Activated naive CD4-positive, alpha-beta T cell (primary cell): Measurements from ENCODE around the gene OPN3.

Experiments used
- DNase-seq, 4 experiments: peaks; one replicate each; lab custom pipeline; 2025; lab: John Stamatoyannopoulos, UW

Gene OPN3

DNA sequence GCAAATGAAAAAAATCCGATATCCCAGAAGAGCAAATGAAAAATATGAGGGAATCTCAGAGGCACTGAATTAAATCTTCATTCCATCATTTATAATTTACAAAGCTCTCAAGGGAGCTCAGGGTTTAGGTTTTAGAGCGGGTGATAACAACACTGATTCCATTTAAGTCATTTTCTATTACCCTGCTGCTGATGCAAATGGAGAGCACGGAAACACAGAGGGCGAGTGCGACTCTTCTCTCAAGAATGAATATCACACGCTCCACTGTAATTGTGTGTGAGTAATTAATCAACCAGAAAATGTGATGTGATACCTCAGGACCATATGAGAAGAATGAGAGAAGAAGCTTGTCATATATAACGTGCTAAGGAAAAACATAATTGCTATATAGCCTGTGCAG is 22.7 kb downstream of the OPN3 start:
- DNase-seq: no peak

DNA sequence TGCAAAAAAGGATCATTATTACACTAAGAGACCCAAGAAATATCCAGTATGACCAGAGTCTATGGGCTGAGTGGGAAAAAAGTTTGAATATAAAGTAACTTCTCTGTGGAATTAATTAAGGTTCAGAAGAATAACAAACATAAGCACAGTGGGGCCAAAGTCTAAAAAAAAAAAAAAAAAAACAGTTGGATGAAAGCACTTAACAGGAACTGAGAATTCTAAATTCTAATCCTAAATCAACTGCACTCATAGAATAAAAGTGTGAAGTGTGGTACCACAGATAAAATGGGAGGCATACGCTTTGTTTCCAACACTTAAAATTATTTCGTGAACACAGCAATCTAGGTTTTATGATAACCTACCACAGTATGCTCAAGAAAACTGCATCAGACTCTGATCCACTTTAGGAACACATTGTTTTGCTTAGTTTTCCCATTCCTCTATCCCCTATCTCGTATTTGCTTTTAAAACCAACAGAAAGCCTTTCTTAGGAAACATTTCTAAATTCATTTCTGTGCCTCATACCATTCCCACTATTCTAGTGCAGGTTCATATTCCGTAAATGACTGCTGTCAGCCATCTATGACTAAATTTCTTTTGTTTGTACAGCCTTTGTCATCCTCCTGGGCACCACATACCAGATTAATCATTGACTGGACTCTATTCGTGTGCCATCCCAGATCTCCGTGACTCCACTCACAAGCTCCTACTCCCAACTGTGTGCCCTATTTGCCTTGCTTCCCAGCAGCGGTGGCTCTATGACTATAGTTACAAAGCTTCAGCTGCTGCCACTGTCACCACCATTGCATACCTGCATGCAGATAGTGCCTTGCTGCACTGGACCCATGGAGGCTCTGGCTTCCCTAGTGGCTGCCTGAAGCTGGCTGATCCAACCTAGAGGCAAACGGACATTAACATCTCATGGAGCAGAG is 24.9 kb downstream of the OPN3 start:
- no peak for DNase-seq

DNA sequence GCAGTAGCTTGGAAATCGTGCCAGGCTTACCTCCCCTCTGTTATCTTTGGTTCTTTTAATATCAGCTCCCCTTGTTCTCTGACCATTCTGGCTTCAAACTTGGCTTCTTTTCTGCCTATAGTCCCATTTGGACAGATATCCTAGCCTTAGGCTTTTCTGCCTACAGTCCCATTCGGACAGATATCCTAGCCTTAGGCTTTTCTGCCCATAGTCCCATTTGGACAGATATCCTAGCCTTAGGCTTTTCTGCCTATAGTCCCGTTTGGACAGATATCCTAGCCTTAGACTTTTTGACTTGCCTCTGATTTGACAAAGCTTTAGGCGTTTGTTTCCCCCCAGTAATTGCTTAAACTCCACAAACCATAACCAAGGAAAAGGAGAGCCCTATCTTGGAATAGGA is 25.6 kb downstream of the OPN3 start:
- DNase-seq: no peak

DNA sequence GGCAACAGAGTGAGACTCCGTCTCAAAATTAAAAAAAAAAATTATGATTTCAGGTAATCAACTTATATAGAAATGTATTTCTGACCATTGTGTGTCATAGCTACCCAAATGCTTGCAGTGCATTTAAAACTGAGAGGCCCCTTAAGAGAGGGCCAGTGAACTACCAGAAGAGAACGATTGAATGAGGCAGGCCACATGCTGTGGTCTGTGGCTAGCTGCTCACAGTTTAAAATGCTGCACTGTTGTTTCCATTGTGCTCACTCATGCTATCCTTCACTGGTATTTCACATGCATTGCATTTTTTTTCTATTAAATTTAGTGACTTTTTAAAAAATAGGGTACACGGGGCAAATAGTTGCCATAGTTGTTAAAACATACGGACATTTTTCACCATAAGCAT is 26.0 kb downstream of the OPN3 start:
- no peak for DNase-seq

DNA sequence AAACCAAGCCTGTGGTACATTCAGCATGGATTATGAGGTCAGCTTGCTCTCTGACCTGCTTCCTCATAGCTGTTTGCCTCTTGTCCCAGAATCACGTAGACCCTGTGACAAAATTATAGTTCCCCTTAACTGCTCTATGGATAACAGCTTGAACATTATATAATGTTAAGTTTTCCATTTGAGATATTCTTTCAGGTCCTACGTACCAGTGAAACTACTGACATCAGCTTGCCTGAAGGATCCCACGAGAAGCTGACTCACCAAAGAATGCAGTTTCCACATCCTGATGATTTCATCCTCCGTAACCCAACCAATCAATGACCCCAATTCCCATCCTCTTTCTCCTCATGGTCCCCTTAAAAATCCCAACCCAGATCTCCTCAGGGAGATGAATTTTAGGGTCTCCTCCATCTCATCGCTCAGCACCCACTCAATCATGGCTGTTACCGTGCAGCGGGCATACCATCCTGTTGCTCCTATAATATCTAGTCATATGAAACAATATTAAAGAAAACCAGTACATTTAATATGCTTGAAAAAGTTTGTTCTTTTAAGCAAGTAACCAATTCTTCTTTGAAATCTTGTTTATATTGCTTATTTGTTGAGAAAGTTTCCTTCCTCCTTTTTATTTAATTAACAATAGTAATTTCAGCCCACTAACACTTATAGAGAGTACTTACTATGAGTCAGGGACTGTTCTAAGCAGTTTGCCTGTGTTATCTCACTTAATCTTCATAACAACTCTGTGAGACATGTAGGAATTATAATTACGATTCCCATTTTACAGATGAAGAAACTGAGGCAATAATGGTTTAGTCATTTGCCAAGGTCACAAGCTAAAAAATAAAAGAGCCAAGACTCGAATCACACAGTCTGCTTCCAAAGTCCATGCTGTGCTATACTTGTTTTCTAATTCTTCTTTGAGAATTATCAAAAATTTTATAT is 27.4 kb downstream of the OPN3 start:
- no peak for DNase-seq

DNA sequence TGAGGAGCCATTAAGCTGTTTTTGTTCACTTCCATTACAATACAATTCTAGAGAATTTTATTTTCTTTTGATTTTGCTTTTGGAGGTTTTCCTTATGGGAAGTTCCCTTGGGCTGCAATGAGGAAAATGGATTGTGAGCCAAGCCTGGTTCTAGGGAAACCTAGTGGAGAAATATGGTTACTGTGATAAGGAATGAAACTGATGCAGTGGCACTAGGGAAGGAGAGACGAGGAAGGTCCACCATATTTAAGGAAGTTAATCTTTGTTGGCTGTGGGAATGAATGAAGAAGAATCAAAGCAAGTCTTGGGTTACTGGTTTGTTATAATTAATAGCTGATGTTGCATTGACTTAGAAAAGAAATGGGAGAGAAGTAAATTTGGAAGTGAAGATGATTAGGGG is 28.4 kb downstream of the OPN3 start:
- no peak for DNase-seq

DNA sequence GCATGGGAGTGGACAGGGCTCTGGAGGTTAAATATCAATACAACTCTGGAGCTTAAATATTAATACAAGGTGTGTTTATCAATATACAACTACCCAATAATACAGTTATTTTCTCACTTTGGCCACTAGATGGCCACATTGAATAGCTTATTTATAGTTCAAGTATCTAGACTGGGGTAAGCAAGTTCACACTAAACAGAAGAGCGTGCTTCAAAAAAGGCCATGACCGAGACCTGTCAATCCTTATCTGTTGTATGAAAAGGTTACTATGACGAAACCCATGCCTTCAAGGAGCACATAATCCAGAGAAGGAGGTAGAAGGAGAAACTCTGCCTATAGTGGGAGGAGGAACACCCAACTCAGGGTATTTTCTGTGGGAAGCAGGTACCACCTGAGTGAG is 29.1 kb downstream of the OPN3 start:
- DNase-seq: no peak

DNA sequence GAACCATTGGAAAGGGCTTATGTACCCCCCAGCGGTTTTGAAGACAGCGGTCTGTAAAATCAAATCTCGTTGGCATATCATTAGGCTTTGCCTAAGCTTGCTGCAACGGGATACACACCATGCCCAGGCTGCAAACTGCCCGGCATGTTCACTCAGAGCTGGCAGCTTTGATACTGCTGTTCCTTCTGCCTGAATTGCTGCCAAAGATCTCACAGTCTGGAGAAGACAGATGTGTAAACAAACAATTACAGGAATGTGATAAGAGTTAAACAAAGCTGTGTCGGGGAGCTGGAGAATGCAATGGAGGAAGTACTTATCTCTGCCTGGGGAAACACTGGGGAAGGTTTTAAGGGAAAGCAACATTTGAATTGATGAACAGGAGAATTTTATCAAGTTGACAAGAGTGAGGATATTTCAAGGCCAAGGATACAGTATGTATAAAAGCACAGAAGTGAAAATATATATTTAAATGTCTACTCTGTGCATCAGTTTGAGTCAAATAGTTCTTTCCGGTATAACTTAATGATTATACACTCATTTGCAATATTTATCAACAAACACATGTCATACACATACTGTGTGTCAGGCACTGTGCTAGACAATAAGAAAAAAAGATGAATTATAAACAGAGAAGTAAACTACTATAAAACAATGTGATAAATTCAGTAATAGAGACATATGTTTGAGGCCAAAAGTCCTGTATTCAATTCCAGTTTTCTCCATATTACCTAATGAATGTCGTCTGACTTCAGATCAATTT is 29.9 kb downstream of the OPN3 start:
- no peak for DNase-seq

DNA sequence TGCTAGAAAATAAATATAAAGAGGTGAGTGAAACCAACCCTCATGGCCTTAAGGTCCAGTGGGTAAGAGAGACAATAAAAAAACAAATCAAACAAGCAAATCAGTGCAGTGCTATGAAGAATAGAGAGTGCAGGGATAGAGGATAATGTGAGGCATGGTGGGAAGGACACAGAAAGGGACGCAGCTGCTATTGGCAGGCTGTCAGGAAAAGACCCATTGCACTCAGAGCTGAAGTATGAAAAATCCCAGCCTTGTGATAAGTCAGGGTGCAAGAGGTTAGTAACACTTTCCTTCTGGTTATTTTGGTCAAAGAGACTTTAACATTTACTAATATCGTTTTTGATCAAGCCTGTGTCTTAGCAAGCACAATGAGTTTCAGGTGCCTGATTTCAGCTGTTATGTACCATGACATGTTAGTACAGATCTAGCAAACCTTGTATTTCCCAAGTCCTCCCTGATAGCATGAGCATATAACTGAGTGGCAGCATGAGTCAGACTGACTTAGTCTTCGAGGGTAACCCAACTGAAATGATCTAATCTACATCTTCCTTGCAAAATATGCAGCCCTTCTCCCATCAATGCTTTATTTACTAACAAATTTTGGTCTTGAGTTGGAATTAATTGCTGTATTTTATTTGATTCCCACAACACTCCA is 31.7 kb downstream of the OPN3 start:
- no peak for DNase-seq

DNA sequence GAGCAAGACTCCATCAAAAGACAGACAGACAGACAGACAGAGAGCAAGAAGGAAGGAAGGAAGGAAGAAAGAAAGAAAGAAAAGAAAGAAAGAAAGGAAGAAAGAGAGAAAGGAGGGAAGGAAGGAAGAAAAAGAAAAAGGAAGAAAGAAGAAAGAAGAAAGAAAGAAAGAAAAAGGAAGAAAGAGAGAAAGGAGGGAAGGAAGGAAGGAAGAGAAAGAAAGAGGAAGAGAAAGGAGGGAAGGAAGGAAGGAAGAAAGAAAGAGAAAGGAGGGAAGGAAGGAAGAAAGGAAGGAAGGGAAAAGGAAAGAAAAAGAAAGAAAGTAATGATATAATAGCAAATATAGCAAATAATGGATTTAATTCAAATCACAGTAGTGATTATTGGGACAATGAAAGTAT is 32.7 kb downstream of the OPN3 start:
- DNase-seq: no peak

DNA sequence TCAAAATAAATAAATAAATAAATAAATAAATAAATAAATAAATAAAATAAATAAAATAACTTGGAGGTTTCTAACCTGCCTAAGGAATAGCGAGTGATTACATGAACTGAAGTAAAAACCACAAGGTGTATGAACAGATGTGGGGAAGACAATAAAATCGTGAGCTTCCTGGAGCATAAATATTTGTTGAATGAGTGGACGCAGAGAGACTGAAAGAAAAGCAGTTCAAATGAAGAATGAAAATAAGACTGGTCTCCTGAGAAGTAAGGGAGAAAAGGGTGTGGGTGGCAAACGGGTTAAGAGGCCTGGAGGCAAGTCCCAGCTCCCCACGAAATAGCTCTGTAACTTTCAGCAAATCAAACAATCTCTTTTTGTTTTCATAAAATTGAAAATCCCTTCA is 33.6 kb downstream of the OPN3 start:
- DNase-seq: no peak

DNA sequence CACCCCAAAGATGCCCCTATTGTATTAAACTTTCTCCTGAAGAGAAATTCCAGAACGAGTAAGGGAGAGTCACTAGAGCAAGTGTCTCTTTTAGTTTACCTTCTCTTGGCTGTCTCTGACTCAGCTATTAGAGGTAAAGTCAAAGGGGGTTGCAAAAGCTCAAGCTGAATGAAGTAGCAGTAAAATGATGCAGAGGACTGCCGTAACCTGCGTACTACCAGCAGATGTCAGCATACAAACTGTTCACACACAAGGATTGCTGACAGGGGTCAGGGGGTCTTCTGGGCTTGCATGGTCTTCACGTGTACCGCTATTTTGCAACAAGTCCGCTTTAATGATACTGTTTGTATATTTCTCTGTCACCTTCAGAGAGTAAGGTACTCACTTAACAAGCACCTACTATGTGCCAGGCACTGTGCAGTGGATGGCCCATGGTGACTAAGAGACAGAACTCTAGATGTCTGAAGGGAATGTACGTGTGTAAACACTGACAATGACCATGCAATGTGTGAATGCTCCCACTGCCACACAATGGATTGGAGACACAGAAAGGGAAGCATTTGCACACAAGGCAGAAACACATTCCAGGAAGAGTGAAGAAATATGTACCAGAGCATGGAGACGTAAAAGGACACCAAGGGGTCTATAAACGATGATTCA is 34.9 kb downstream of the OPN3 start:
- no peak for DNase-seq

DNA sequence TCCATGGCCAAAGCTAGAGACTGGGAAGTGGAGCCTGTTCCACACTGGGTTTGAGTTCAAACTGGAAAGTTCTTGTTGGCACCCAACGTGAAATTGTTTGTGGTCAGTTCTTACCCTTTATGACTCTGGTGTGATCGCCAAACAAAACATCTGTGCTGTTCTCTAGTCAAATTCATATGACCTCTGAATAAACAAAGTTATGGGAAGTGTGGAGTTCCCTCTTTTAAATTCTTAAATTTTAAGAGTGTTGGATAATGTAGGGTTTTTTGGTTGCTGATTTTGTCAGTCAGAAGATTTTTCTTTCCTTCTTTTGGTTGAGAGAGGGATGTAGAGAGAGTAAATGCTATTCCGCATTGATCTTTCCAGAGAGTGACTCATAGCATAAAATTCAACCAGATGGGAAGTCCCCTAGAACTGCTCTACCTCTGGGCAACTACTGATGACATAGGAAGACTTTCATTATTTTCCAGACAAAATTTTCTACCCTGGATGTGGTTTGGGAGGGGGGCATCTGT is 36.4 kb downstream of the OPN3 start:
- DNase-seq: no peak

DNA sequence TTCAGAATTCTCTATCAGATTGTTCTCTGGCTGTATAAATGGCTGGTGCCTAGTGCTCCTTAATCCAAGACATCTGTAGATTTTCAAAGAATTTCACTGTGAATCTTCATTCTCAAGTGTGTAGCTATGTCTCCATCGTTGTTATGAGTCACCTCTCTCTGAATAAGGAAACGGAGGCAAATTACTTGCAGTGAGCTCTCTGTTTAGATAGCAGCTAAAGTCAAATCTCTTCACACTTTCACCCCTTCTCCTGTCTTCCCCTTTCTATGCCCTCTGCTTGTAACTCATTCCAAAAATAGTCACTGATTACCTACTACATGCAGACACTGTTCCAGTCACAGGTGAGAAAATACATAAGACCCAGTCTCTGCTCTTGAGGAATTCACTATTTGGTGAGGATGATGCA is 39.7 kb downstream of the OPN3 start:
- no peak for DNase-seq

DNA sequence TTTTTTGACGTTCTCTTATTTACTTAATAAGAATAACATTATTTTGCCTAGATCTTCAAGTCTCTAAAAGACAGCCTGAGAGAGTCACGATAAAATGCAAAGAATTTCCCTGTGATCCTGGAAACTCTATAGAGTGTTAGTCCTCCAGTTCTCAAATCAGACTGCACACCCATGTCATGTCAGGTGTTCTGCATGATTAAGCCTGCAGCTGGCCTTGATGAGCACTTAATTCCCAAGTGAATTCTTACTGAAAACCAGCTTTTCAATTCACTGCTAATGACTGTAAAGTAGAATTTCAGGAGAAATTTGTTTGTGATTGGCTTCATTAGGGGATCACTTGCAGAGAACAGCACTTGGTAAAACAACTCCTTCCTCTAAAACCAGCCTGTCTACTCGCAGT is 41.9 kb downstream of the OPN3 start:
- no peak for DNase-seq

DNA sequence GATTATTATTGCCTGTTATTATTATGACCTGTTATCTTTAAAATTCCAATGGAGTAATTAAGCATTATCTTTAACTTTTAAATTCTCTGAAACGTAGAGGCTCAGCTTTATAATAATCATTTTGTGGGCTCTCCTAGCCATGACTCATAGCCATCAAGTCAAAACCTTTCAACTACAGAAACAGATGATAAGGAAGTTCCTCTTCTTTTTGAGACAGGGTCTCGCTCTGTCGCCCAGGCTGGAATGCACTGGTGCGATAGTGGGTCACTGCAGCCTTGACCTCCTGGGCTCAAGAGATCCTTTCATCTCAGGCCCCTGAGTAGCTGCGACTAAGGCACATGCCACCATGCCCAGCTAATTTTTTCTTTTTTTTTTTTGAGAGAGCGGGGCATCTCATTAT is 43.5 kb downstream of the OPN3 start:
- no peak for DNase-seq

DNA sequence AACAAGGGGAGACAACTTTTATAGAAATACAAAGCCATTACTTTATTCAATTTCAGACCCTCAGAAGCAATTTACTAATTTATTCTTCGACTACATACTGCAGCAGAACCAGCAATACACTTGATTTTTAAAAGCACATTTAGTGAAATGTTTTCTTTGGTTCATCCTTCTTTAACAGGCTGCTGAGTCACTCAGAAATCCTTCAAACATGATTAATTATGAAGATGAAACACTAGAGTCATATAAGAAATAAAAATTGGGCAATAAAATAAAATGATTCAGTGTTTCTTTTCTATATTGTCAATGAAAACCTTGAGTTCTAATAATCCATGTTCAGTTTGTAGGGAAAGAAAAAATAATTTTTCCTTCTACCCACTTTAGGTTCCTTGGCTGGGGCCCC is 47.0 kb downstream of the OPN3 start:
- no peak for DNase-seq

DNA sequence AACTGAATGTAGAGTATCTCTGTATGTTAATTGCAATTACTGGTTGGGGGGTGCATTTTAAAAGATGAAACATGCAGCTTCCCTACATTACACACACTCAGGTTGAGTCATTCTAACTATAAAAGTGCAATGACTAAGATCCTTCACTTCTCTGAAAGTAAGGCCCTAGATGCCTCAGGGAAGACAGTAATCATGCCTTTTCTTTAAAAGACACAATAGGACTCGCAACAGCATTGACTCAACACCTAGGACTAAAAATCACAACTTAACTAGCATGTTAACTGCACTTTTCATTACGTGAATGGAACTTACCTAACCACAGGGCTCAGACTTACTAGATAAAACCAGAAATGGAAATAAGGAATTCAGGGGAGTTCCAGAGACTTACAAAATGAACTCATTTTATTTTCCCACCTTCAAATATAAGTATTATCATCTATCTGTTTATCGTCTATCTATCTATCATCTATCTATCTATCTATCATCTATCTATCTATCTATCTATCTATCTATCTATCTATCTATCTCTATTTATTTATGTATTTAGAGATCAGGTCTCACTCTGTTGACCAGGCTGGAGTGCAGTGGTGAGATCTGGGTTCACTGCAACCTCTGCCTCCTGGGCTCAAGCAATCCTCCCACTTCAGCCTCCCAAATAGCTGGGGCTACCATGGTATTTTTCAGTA is 47.8 kb downstream of the OPN3 start:
- DNase-seq: no peak

DNA sequence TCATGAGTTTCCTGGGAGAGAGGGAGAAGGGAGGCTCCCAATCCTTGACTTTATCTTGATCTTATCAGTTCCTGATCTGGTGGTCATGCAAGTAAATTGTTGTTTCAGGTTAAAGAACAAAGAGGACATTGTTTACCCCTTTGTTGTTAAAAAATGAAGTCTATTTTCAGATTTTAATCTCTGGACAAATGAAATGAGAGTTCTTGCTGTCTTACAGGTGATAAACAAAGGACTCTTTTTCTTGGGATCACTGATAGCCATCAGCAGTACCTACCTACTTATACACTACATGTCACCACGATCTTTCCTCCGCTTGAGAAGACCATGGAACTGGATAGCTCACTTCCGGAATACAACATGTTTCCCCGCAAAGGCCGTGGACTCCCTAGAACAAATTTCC is 48.4 kb downstream of the OPN3 start:
- no peak for DNase-seq

DNA sequence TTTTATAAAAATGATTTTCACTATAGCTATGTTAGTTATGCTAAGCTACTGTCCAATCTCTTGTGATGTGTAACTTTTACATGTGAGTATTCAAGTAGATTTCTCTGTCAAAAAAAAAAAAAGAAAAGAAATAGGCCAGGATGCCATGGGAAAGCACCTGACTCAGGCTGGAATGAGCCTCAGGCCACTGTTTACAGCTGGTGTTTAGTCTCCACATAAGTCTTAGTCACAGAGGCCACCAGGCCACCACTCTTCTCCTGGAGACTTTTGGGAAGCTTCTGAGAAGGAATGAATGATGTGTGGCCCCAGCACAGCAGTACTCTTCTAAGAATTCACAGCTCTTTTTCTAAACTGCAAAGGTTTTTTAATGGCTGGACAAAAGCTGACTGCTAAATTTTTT is 48.9 kb downstream of the OPN3 start:
- DNase-seq: no peak
